GM12801 (cell line): ENCODE results near the gene ULK4.

ENCODE experiments used
- TF ChIP-seq, protein P1 (sequence below): IDR thresholded peaks from one replicate; pipeline ENCODE4 v1.5.1; 2011; ENCODE audit warnings: control low read depth; ENCODE audit not compliant: insufficient read length; ENCODE audit errors: extremely low read depth

Gene ULK4

DNA sequence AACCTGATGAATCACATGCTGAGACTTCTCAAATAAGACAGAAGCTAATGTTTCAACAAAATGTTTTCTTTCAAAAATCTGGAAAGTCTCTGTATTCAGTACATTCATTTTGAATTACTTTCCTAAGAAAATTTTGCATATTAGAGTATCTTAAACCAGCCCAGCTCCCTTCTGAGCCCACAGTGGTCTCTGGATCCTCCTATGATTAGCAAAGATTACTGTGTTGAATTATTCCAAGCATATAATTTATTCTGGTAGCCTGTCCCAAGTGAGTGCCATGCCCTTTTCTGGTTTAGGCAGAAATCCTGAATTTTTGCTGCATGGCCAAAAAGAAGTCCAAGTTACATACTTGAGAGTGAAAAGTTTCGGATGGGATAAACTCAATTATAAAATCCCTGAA, 483.6 kb downstream of the ULK4 start:
- TF ChIP-seq, protein P1, sequence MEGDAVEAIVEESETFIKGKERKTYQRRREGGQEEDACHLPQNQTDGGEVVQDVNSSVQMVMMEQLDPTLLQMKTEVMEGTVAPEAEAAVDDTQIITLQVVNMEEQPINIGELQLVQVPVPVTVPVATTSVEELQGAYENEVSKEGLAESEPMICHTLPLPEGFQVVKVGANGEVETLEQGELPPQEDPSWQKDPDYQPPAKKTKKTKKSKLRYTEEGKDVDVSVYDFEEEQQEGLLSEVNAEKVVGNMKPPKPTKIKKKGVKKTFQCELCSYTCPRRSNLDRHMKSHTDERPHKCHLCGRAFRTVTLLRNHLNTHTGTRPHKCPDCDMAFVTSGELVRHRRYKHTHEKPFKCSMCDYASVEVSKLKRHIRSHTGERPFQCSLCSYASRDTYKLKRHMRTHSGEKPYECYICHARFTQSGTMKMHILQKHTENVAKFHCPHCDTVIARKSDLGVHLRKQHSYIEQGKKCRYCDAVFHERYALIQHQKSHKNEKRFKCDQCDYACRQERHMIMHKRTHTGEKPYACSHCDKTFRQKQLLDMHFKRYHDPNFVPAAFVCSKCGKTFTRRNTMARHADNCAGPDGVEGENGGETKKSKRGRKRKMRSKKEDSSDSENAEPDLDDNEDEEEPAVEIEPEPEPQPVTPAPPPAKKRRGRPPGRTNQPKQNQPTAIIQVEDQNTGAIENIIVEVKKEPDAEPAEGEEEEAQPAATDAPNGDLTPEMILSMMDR = no peak

- TF ChIP-seq, protein P1 = no peak
Measured at GRCh38 chr3:41477399-41478014, 484.4 kb downstream of the ULK4 start.

DNA sequence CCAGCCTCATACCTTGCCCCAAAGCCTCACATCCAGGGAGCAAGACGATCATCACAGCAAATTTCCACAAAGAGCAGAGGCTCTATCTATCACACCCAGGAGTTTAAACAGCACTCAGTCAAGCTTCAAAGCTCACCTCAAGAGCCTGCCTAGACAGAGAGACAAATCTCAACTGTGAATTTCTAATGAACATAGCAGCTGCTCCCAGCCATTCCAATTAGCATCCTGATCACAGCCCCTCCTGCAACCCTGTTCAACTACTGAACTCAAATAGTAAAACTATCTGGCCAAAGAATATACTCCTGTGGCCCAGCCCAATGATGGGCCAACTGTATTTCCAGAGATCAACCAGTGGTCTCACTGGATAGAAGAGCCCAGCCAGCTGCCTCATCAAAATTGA, 492.8 kb downstream of the ULK4 start:
- TF ChIP-seq, protein P1 = no peak

DNA sequence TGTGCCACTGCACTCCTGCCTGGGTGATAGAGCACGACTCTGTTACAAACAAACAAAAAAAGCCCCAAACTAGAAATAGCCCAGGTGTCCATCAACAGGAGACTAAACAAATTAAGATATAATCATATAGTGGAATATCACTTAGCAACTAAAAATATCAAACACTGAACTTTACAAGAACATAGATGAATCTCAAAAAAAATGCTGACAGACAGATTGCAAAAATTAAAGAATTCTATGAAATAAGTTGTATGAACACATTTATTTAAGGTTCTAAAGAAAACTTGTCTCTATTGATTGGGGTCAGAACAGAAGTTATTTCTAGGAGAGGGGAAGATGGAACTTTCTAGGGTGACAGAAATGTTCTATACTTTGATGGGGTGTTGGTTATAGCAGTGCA, 494.4 kb downstream of the ULK4 start:
- TF ChIP-seq, protein P1 = no peak

DNA sequence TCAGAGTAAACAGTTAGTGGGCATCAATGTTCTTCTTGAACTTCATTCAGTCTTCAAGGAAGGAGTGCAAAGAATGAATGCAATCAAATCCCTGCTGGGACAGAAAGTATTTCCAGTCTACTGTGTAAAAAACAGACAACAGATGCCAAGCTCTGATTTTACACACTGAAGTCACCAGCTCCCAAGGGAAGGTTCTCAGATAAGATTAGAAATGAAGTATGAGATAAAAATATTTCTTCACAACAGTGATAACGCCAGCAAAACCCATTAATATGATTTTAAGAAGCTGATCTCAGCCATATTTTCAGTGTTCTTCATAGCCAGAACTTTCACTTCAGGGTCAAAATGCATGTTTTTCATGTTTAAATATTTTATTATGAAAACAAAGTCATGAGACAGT, 497.0 kb downstream of the ULK4 start:
- TF ChIP-seq, protein P1 = no peak

- TF ChIP-seq, protein P1 = no peak
Measured at GRCh38 chr3:41464401-41464800, 497.5 kb downstream of the ULK4 start.

DNA sequence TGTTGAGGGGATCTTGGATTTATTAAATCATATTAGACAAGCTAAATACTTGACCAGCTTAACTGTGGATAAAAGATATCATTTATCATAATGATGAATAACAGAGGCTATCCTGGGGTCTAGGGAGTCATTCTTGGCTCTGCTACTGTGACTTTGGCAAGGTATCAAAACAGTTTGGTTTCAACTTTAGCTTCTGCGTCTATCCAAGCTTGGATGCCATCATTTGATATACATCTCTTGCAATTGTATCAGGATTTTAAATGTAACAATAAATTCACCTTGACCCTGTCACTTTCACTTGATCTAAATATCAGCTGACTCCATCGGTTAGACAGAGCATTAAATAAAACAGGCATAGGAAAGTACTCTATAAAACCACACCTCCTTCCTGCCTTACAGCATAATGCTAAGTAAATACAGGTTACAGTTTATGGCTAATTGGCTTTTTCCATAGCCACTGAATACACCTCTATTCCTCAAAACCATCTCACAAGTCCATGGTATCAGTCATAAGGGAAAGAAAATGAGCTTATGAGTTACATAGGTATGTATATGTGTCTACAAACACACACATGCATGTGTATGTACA, 499.7 kb downstream of the ULK4 start:
- TF ChIP-seq, protein P1 = no peak

GRCh38 chr3:41460736-41461135, 501.2 kb downstream of the ULK4 start:
- TF ChIP-seq, protein P1 = no peak
